ENCODE data around the gene ZNF792. TPM values are rescaled to one million over a fixed set of nuclear protein-coding genes. Genes with fewer than 3 reads are reported as not detected.

Gene ZNF792
- total and polyA plus RNA-seq, 4 donors: 2.0 to 17.2 (median 5.9) TPM

GRCh38 chr19:35004517-35005255, 40.7 kb upstream of the ZNF792 start:
- peak overlapping the region in 1 of 2 donors; percentile 88 for H3K27ac ChIP-seq (ENCODE audit: low read depth in 1 of 2, low read length in 1 of 2)
- peaks cover 5 to 38% (median 12%) of the 10 kb centered on the region in 5 donors for H3K4me1 ChIP-seq (ENCODE audit: control insufficient read depth in 5 of 5, insufficient read depth in 5 of 5, low read length in 5 of 5)
- 78 to 90% methylated on average over 18 of the region's 18 CpGs for WGBS, 2 donors
- H3K4me3 ChIP-seq: no peak overlapping the region
- no peak overlapping the region for H3K9ac ChIP-seq (ENCODE audit: insufficient read depth in 1 of 2, low read length in 2 of 2)
- no peaks in the 10 kb centered on the region for H3K9me3 ChIP-seq (ENCODE audit: control insufficient read depth in 4 of 4, insufficient read depth in 3 of 4, low read length in 3 of 4)
- ATAC-seq (ENCODE audit: insufficient read depth, low FRiP score): no peak
- no peak for TF ChIP-seq CTCF (IDR thresholded peaks at IDR 0.05; ENCODE audit: control extremely low read depth, extremely low read depth)
- DNase-seq: no peak
- no peaks in the 10 kb centered on the region for H3K27me3 ChIP-seq (ENCODE audit: control insufficient read depth in 3 of 3, insufficient read depth in 3 of 3, low read length in 2 of 3)
- peaks cover 0 to 18% (median 8%) of the 10 kb centered on the region in 4 donors for H3K36me3 ChIP-seq (ENCODE audit: control insufficient read depth in 4 of 4, insufficient read depth in 4 of 4, low read length in 4 of 4)

- Histone ChIP-seq H3K36me3 (ENCODE audit: control insufficient read depth in 4 of 4, insufficient read depth in 4 of 4, low read length in 4 of 4) (peaks cover 0 to 13% (median 2%) of the 10 kb centered on the region in 4 donors), H3K4me1 (ENCODE audit: control insufficient read depth in 5 of 5, insufficient read depth in 5 of 5, low read length in 5 of 5) (peaks cover 5 to 48% (median 20%) of the 10 kb centered on the region in 5 donors), H3K4me3 (peak overlapping the region; percentile 25), H3K9ac (ENCODE audit: insufficient read depth in 1 of 2, low read length in 2 of 2) (no peak overlapping the region), H3K27ac (ENCODE audit: low read depth in 1 of 2, low read length in 1 of 2) (peak overlapping the region in 1 of 2 donors; percentile 51), H3K9me3 (ENCODE audit: control insufficient read depth in 4 of 4, insufficient read depth in 3 of 4, low read length in 3 of 4) (no peaks in the 10 kb centered on the region), H3K27me3 (ENCODE audit: control insufficient read depth in 3 of 3, insufficient read depth in 3 of 3, low read length in 2 of 3) (no peaks in the 10 kb centered on the region)
- DNase-seq (no peak), ATAC-seq (ENCODE audit: insufficient read depth, low FRiP score) (no peak)
- WGBS, 2 donors: 77 to 88% methylated on average over 11 of the region's 11 CpGs
- no peak for TF ChIP-seq CTCF (IDR thresholded peaks at IDR 0.05; ENCODE audit: control extremely low read depth, extremely low read depth)
Observed at GRCh38 chr19:35002037-35002535, 38.1 kb upstream of the ZNF792 start.

GRCh38 chr19:35000647-35001501, 36.8 kb upstream of the ZNF792 start:
- no peak for ATAC-seq (ENCODE audit: insufficient read depth, low FRiP score)
- Histone ChIP-seq H3K9me3 (ENCODE audit: control insufficient read depth in 4 of 4, insufficient read depth in 3 of 4, low read length in 3 of 4) (no peaks in the 10 kb centered on the region), H3K9ac (ENCODE audit: insufficient read depth in 1 of 2, low read length in 2 of 2) (peak overlapping the region; percentile 49 to 91), H3K4me1 (ENCODE audit: control insufficient read depth in 5 of 5, insufficient read depth in 5 of 5, low read length in 5 of 5) (peaks cover 0 to 42% (median 20%) of the 10 kb centered on the region in 5 donors), H3K27ac (ENCODE audit: low read depth in 1 of 2, low read length in 1 of 2) (peak overlapping the region; percentile 64 to 96), H3K27me3 (ENCODE audit: control insufficient read depth in 3 of 3, insufficient read depth in 3 of 3, low read length in 2 of 3) (no peaks in the 10 kb centered on the region), H3K36me3 (ENCODE audit: control insufficient read depth in 4 of 4, insufficient read depth in 4 of 4, low read length in 4 of 4) (peaks cover 0 to 5% (median under 1%) of the 10 kb centered on the region in 4 donors), H3K4me3 (peak overlapping the region; percentile 81)
- DNase-seq: peak; percentile 57 to 65 (median 58)
- 1 to 2% methylated on average over 38 to 46 of the region's 46 CpGs for WGBS, 2 donors
- TF ChIP-seq CTCF (IDR thresholded peaks at IDR 0.05; ENCODE audit: control extremely low read depth, extremely low read depth): no peak
